Activated T-helper 17 cell treated with anti-CD3 and anti-CD28 coated beads, Interleukin-2, amount 50 U/mL, for 72 hours (primary cell): Measurements from ENCODE around the gene KLHL13. TPM values are rescaled to one million over a fixed set of nuclear protein-coding genes. Genes with fewer than 3 reads are reported as not detected.

Experiments used
- ATAC-seq: fragments of 150-1000 bp; cut with Tn5 transposase; replicated peaks from 2 replicates; pipeline ENCODE4 v1.10.0; 2021; ENCODE audit warnings: mild to moderate bottlenecking, moderate library complexity
- H3K27ac Mint-ChIP-seq: one replicate; pipeline ENCODE4 v1.8.0; 2022; ENCODE audit warnings: mixed read lengths
- H3K27me3 Mint-ChIP-seq: one replicate; pipeline ENCODE4 v1.8.0; 2022; ENCODE audit warnings: mixed read lengths
- H3K36me3 Mint-ChIP-seq: one replicate; pipeline ENCODE4 v1.8.0; 2022; ENCODE audit warnings: low read depth, mild to moderate bottlenecking, mixed read lengths
- H3K4me1 Mint-ChIP-seq: one replicate; pipeline ENCODE4 v1.8.0; 2022; ENCODE audit warnings: mixed read lengths
- H3K4me3 Mint-ChIP-seq: one replicate; pipeline ENCODE4 v1.8.0; 2022; ENCODE audit warnings: mild to moderate bottlenecking, mixed read lengths
- H3K9me3 Mint-ChIP-seq: one replicate; pipeline ENCODE4 v1.8.0; 2022; ENCODE audit warnings: mixed read lengths
- total RNA-seq, 2 donors: library from RNA; stranded (reverse); gene quantifications; one replicate each; pipeline ENCODE4 v1.2.3, GENCODE V29; 2022

KLHL13 gene
- total RNA-seq, 2 donors from 2014 or later, result 0.09 to 0.24 TPM

DNA sequence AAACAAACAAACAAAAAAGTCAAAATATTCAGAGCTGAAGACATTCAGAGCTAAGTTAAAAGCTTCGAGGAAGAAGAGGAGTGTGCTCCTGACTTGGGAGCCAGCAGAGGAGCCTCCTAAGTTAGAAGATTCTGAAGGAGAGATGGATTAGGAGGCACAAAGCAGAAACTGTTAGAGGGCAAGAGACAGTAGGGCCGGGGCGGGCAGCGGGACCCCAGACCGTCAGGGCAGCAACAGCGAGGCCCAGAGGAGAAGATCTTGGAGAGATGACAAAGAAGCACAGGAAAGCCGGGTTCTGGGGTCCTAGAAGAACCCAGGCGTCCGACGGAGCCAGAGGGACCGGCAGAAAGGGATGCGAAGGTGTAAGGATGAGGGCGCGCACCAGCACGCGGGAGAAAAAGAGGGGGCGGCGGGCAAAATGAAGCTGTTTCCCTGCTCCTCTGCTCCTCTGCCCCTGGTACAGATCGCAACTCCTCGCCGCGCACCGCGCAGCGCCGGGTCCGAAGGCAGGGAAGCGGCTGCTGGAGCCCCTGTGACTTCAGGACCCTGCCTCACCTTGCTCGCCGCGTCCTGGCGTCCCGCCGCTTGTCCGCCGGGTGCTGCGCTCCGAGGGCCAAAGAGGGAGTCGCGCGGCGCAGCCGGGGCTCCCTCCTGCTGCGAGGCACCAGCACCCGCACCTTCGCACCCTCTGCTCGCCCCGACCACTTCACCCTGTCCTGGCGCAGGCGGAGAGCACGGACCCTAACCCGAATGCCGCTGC lies 477 bp downstream of the KLHL13 start:
- no peak for ATAC-seq
- Mint-ChIP-seq H3K36me3 (no peaks in the 10 kb centered on the region), H3K27ac (no peak overlapping the region), H3K4me3 (peak overlapping the region; percentile 66), H3K9me3 (no peaks in the 10 kb centered on the region), H3K4me1 (peaks cover 5% of the 10 kb centered on the region), H3K27me3 (peaks cover 21% of the 10 kb centered on the region)

DNA sequence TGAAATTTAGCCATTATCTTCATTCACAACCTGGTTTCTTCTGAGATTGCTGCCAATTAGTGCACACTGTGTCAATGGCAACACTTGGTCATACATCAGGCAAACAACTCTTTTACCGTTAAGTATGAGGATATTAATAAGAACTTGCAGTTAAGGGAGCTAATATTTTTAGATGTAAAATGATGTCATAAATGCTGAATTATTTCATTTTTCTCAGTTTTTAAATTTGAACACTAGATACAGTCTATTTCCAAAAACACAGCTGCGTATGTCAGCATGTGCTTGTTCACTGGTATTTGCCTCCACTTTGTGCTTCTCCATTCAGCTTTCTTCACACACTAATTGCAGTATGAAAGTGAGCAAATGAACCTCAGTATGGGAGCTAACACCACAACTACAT lies 1.6 kb downstream of the KLHL13 start:
- no peaks in the 10 kb centered on the region for H3K9me3 Mint-ChIP-seq
- H3K36me3 Mint-ChIP-seq, result no peaks in the 10 kb centered on the region
- peaks cover 18% of the 10 kb centered on the region for H3K27me3 Mint-ChIP-seq
- H3K4me1 Mint-ChIP-seq, result peaks cover 5% of the 10 kb centered on the region
- H3K4me3 Mint-ChIP-seq, result no peak overlapping the region
- no peak overlapping the region for H3K27ac Mint-ChIP-seq
- ATAC-seq, result no peak

DNA sequence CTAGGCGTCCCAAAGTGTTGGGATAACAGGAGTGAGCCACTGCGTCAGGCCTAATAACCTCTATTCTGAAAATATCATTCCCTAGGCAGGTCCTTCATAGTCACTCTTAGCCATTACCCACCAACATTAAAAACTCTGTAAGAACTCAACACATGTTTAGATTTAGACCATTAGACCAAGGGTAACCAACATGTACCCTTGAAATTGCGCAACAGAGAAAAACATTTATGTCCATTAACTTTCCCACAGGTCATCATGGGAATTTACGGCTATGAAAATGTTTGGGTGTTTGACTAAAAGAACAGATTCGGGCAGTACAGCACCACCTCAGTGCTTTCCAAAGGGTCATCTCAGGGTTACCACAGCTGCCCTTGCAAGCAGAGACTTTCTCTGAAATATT lies 7.5 kb downstream of the KLHL13 start:
- H3K27me3 Mint-ChIP-seq, result peaks cover 5% of the 10 kb centered on the region
- no peaks in the 10 kb centered on the region for H3K4me1 Mint-ChIP-seq
- no peak overlapping the region for H3K27ac Mint-ChIP-seq
- ATAC-seq, result no peak
- no peaks in the 10 kb centered on the region for H3K36me3 Mint-ChIP-seq
- no peaks in the 10 kb centered on the region for H3K9me3 Mint-ChIP-seq
- H3K4me3 Mint-ChIP-seq, result no peak overlapping the region

DNA sequence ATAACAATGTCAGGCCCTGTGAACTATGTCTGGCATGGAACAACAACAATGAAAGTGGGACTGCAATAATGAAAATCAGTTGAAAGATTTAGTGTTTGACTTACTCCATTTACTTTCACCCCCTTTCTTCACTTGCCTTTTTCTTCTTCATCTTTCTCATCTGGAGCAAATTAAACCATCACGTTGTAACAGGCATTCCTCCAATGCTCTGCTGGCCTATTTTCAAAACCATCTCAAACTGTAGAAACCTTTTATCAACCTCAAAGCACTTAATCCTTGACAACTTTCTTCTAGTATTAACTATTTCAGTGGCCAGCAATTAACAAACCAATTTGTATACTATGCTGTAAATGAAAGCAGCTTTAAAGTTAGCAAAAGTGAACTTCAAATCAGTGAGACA lies 8.3 kb downstream of the KLHL13 start:
- Mint-ChIP-seq H3K36me3 (no peaks in the 10 kb centered on the region), H3K4me3 (no peak overlapping the region), H3K27me3 (peaks cover under 1% of the 10 kb centered on the region), H3K27ac (no peak overlapping the region), H3K9me3 (no peaks in the 10 kb centered on the region), H3K4me1 (no peaks in the 10 kb centered on the region)
- ATAC-seq, result no peak

DNA sequence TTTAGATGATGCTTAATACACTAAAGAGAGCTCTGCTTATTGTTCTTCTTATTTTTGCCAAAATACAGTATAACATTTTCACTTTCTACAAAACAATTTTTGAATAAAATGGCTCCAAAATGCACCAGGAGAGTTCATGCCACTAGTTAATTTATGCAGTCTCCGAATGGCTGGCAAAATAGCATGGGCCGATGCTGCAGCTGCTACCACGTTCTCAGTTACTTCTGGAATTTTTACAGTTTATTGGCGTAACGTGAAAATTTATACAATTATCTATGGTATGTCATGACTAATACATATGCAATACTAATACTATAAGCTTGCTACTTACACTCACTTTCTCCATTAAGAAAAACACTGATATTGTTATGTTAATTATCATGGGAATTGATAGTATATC lies 16.5 kb downstream of the KLHL13 start:
- Mint-ChIP-seq H3K4me1 (no peaks in the 10 kb centered on the region), H3K27ac (no peak overlapping the region), H3K27me3 (no peaks in the 10 kb centered on the region), H3K9me3 (no peaks in the 10 kb centered on the region), H3K36me3 (no peaks in the 10 kb centered on the region), H3K4me3 (no peak overlapping the region)
- ATAC-seq, result no peak

DNA sequence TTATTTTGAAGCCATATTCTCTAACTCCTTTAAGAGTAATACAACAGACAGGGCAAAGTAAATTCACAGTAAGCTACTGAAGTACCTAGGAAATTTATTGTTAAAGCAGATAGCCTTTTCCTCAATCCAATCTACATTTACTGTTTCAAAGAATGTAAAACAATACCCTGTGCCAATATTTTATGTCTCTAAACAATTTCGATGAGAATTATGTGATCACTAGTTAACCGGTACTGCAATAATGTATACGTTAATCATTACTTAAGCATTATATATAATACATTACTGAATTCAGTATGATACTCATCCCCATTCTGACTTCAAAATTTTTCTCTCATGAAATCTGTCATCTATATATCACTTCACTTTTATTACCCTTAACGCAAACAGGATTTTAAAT lies 28.5 kb downstream of the KLHL13 start:
- H3K27ac Mint-ChIP-seq, result no peak overlapping the region
- H3K27me3 Mint-ChIP-seq, result no peaks in the 10 kb centered on the region
- H3K4me1 Mint-ChIP-seq, result no peaks in the 10 kb centered on the region
- peaks cover 4% of the 10 kb centered on the region for H3K9me3 Mint-ChIP-seq
- no peaks in the 10 kb centered on the region for H3K36me3 Mint-ChIP-seq
- no peak for ATAC-seq
- no peak overlapping the region for H3K4me3 Mint-ChIP-seq

DNA sequence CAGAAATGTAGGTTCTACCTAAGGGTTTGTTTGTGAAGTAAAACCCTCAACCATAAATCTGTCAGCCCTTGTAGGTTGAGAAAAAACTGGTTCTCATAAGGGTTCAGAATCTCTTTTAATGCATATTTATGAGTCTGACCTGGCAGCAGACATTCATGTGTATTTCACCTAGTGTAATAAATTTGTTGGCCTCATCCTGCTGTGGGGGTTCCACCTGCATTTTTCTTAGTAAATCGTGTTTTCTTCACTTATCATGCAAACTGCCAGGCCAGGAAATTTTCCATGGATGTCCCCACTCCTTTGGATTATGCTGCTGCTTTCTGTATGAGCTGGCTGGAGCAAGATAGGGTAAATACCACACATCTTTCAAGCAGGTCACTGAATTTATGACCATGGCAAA lies 42.4 kb downstream of the KLHL13 start:
- H3K9me3 Mint-ChIP-seq, result peaks cover 4% of the 10 kb centered on the region
- H3K4me1 Mint-ChIP-seq, result no peaks in the 10 kb centered on the region
- H3K27ac Mint-ChIP-seq, result no peak overlapping the region
- ATAC-seq, result no peak
- no peaks in the 10 kb centered on the region for H3K36me3 Mint-ChIP-seq
- no peaks in the 10 kb centered on the region for H3K27me3 Mint-ChIP-seq
- H3K4me3 Mint-ChIP-seq, result no peak overlapping the region

DNA sequence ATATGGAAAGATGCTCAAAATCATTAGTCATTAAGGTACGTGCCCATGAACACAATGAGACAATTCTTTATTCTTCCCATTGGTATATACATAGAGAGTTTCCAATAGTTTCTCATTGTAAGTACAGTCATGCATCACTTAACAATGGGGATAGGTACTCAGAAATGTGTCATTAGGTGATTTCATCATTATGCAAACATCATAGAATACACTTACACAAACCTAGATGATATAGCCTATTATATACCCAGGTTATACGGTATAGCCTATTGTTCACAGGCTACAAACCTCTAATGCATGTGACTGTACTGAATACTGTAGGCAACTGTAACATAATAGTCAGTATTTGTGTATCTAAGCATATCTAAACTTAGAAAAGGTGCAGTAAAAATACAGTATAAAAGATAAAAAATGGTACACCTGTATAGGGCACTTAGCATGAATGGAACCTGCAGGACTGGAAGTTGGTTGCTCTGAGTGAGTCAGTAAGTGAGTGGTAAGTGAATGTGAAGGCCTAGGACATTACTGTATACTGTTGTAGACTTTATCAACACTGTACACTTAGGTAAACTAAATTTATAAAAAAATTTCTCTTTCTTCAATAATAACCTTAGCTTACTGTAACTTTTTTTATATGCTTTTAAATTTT lies 49.6 kb downstream of the KLHL13 start:
- no peak overlapping the region for H3K4me3 Mint-ChIP-seq
- H3K4me1 Mint-ChIP-seq, result no peaks in the 10 kb centered on the region
- H3K9me3 Mint-ChIP-seq, result no peaks in the 10 kb centered on the region
- no peak overlapping the region for H3K27ac Mint-ChIP-seq
- no peaks in the 10 kb centered on the region for H3K27me3 Mint-ChIP-seq
- no peaks in the 10 kb centered on the region for H3K36me3 Mint-ChIP-seq
- ATAC-seq, result no peak

DNA sequence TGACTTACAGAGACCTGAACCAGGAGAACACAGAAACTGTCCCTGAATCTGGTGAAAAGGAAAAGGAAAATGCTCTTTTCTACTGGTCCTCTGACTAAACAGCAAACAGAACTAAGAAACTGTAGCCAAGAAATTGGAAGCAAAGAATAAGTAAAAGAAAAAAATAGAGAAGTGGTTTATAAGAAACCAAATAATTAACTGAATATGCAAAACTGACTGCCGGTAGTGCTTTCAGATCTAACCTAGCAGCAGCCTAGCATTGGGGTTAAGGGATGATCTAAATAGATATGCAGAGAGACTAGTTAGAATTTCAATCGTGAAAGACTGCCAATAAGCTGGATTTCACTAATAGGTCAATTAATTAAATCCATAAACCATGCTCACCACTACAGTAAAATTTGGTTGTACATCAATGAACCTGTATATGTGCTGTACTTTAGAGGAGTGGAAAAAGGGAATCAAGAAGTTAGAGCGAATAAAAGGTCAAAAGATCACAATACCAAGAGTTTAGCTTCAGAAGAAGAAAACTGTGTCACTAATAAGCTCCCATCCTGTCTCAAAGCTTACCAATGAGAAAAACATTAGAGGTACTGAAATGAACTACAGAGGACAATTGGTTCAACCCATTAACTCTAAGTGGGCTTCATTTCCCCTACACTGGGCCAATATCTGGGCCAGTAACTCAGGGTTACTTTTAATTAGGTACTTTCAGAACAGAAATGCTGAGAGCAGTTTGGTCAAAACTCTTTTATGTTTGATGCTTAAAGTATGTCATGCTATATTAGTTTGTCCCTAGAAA lies 53.6 kb downstream of the KLHL13 start:
- Mint-ChIP-seq H3K9me3 (no peaks in the 10 kb centered on the region), H3K36me3 (no peaks in the 10 kb centered on the region), H3K27me3 (no peaks in the 10 kb centered on the region), H3K27ac (no peak overlapping the region), H3K4me1 (no peaks in the 10 kb centered on the region), H3K4me3 (no peak overlapping the region)
- no peak for ATAC-seq

DNA sequence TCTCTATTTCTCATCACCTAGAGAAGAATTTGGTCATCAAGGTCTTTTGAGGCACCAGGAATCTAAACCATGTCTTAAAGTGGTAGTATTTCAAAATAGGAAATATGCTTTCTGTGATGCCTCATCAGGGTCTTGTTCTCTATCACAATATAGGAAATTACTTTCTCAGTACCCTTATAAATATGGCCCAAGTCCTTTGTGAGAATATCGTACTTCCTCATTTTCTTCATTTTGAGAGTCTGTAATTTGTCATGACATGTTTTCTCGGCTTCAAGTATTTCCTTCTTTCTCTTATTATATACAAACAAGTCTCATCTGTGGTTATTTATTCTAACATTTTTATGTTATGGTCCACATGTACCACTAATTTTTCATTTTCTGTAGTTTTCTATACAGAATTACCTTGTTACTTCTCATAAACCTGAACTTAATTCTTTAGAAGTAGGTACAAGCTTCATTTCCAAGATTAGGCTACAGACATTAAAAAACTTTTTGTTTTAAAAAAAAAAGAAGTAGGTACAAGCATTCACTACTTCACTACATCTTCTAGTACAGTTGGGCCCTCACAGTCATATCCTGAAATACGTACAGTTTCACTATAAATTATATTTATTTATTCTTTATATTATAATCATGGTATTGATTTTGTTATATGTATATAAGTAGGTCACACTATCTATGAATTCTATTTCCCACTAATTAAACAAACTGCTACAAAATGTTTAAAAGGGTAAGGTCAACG lies 54.4 kb downstream of the KLHL13 start:
- H3K9me3 Mint-ChIP-seq, result no peaks in the 10 kb centered on the region

DNA sequence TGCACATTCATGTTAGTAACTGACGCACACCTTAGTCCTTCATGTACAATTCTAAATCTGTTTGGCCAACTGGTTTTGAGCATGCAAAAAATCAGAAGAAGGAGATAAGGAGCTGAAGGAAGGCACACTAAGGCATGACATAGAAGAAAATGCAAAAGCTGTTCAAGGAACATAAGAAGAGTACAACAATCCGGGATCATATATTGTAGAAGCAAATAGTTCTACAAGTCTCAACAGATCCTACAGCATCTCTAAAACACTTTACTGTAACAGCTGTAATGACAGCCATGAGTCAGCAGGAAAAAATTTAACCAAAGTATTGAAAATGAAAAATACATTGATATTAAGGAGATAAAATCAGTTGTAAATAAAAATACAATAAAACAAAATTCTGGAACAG lies 57.7 kb downstream of the KLHL13 start:
- Mint-ChIP-seq H3K9me3 (no peaks in the 10 kb centered on the region), H3K36me3 (no peaks in the 10 kb centered on the region), H3K27ac (no peak overlapping the region), H3K4me1 (no peaks in the 10 kb centered on the region), H3K27me3 (no peaks in the 10 kb centered on the region), H3K4me3 (no peak overlapping the region)
- ATAC-seq, result no peak

More for the DNA sequence above, 54.4 kb downstream of the KLHL13 start:
- ATAC-seq, result no peak
- Mint-ChIP-seq H3K36me3 (no peaks in the 10 kb centered on the region), H3K4me3 (no peak overlapping the region), H3K27ac (no peak overlapping the region), H3K4me1 (no peaks in the 10 kb centered on the region), H3K27me3 (no peaks in the 10 kb centered on the region)

DNA sequence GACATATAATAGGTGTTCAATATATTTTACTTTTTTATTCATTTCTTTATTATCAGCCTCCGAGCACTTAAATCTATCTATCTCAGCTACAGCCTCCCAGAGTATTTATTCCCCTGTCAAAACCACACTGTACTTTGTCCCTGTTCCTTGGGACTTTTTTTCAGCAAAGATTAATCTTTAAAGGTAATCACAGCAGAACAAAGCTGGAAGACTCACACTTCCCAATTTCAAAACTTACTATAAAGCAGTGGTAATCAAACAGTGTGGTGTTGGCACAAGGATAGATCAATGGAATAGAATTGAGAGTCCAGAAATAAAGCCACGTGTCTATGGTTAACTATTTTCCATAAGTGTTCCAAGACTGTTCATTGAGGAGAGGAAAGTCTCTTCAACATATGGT lies 59.7 kb downstream of the KLHL13 start:
- H3K4me1 Mint-ChIP-seq, result no peaks in the 10 kb centered on the region
- no peak for ATAC-seq
- H3K27ac Mint-ChIP-seq, result no peak overlapping the region
- no peak overlapping the region for H3K4me3 Mint-ChIP-seq
- H3K9me3 Mint-ChIP-seq, result no peaks in the 10 kb centered on the region
- no peaks in the 10 kb centered on the region for H3K36me3 Mint-ChIP-seq
- H3K27me3 Mint-ChIP-seq, result no peaks in the 10 kb centered on the region

DNA sequence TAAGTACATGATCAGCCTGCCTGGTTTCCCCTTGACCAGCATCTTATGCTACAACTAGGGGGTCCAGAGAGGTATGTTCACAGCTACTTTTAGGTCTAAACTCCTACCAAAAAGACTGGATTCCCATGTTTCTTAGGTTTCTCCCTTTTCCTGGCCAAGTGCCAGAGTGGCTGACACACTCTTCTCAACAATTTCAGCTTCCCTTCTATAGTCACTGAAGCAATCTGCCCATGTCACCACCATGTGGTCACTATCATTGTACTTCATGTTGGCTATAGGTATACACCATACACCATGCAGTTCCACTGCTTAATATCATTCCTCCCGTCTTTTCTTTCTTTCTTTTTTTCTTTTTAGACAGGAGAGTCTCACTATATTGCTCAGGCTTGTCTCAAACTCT lies 66.9 kb downstream of the KLHL13 start:
- no peak overlapping the region for H3K4me3 Mint-ChIP-seq
- H3K9me3 Mint-ChIP-seq, result no peaks in the 10 kb centered on the region
- no peaks in the 10 kb centered on the region for H3K36me3 Mint-ChIP-seq
- no peaks in the 10 kb centered on the region for H3K27me3 Mint-ChIP-seq
- no peak overlapping the region for H3K27ac Mint-ChIP-seq
- ATAC-seq, result no peak
- H3K4me1 Mint-ChIP-seq, result no peaks in the 10 kb centered on the region

DNA sequence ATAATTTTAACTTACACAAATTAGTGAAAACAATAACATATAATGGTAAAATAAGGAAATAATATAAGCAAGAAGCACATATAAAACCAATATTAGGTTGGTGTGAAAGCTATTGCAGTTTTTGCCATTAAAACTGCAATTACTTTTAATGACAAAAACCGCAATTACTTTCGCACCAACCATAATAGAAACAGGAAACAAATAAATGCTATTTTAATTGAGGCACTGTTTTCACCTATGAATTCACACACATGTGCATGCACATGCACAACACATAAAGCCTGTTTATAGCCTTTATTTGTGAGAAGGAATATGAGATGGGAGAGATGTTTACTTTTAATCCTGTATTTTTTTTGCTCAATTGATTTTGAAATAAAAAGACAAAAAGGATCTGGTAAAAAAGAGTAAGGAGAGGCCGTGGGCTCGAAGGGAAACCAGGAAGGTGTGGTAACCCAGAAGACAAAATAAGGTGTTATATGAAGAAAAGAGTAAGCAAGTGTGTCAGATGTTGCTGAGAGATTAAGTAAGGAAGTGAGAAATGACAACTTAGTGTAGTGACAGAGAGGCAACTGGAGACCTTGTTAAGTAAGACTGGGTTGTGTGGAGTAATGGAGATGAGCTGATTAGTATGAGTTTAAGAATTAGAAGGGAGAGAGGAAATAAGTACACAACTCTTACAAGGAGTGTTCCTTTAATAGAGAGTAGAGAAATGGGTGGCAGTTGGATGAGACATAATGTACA lies 69.0 kb downstream of the KLHL13 start:
- no peak for ATAC-seq
- no peaks in the 10 kb centered on the region for H3K27me3 Mint-ChIP-seq
- no peak overlapping the region for H3K27ac Mint-ChIP-seq
- H3K9me3 Mint-ChIP-seq, result no peaks in the 10 kb centered on the region
- H3K4me1 Mint-ChIP-seq, result no peaks in the 10 kb centered on the region
- H3K4me3 Mint-ChIP-seq, result no peak overlapping the region
- H3K36me3 Mint-ChIP-seq, result no peaks in the 10 kb centered on the region
